Measurements from ENCODE around the gene UROC1. TPM values are rescaled to one million over a fixed set of nuclear protein-coding genes. Genes with fewer than 3 reads are reported as not detected.

The UROC1 gene
- total and polyA plus RNA-seq, 2 donors (not counting 1 experiment from before 2014, with no cell fraction given) = not detected

DNA sequence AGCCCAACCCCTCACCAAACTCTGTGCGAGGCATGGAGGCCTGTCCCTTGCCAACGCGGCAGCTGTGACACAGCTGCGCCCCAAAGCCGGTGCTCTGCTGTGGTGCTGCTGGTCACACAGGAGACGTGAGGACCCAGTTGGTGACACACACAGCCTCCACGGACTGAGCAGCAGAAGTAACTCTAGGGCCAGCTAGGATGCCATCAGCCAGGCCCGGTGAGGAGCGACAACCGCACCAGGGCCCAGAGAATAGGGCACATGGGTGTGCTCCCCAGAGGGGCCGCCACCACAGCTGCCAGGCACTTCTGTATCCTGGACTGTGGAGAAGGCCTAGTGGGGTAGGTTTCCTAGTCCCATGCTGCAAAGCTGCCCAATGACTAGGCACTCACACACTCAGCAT, 52.6 kb downstream of the UROC1 start:
- ATAC-seq (ENCODE audit: low read depth) = no peak
- no peaks in the 10 kb centered on the region for H3K9me3 Mint-ChIP-seq (ENCODE audit: insufficient read depth)
- ChIA-PET POLR2A (no interaction called here), CTCF (no interaction called here)
- intact Hi-C loops (cut with micrococcal nuclease) = no loop called here
- no peak overlapping the region for H3K27ac Mint-ChIP-seq
- no peaks in the 10 kb centered on the region for H3K27me3 ChIP-seq (replicated peaks in 1 of 4; ENCODE audit: control extremely low read depth in 1 of 4, control insufficient read depth in 3 of 4, insufficient read depth in 4 of 4, low read length in 3 of 4)
- 98% methylated on average over 10 of the region's 11 CpGs for WGBS (ENCODE audit: insufficient coverage)
- no peaks in the 10 kb centered on the region for H3K9me3 ChIP-seq (ENCODE audit: control extremely low read depth in 1 of 3, control insufficient read depth in 2 of 3, insufficient read depth in 1 of 3, low read length in 2 of 3)
- peaks cover 92% of the 10 kb centered on the region for H4K20me1 ChIP-seq (ENCODE audit: control insufficient read depth, insufficient read depth, low read length, poor library complexity, severe bottlenecking)
- no peak overlapping the region for H3K9ac ChIP-seq (ENCODE audit: low read length)
- H3K4me1 Mint-ChIP-seq = peaks cover 6% of the 10 kb centered on the region
- TF ChIP-seq, protein P1, sequence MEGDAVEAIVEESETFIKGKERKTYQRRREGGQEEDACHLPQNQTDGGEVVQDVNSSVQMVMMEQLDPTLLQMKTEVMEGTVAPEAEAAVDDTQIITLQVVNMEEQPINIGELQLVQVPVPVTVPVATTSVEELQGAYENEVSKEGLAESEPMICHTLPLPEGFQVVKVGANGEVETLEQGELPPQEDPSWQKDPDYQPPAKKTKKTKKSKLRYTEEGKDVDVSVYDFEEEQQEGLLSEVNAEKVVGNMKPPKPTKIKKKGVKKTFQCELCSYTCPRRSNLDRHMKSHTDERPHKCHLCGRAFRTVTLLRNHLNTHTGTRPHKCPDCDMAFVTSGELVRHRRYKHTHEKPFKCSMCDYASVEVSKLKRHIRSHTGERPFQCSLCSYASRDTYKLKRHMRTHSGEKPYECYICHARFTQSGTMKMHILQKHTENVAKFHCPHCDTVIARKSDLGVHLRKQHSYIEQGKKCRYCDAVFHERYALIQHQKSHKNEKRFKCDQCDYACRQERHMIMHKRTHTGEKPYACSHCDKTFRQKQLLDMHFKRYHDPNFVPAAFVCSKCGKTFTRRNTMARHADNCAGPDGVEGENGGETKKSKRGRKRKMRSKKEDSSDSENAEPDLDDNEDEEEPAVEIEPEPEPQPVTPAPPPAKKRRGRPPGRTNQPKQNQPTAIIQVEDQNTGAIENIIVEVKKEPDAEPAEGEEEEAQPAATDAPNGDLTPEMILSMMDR (IDR thresholded peaks at IDR 0.05) = no peak
- no peak for TF ChIP-seq EZH2 (IDR thresholded peaks at IDR 0.05; ENCODE audit: borderline replicate concordance, insufficient read depth, low read depth, low read length, poor library complexity, severe bottlenecking)
- H3K79me2 ChIP-seq (ENCODE audit: control insufficient read depth, insufficient read depth, low read length) = peaks cover 54% of the 10 kb centered on the region
- DNase-seq = no peak
- H2AFZ ChIP-seq (ENCODE audit: insufficient read depth, low read depth, low read length, poor library complexity, severe bottlenecking) = no peak overlapping the region
- no peak overlapping the region for H3K4me3 ChIP-seq (ENCODE audit: control extremely low read depth in 1 of 5, extremely low read depth in 1 of 5, insufficient read depth in 1 of 5, low read depth in 2 of 5, low read length in 4 of 5)
- H3K4me3 Mint-ChIP-seq = no peak overlapping the region
- H3K27me3 Mint-ChIP-seq = no peaks in the 10 kb centered on the region
- peaks cover 29 to 93% of the 10 kb centered on the region in 2 experiments for H3K36me3 ChIP-seq (replicated peaks in 1 of 2; ENCODE audit: control extremely low read depth in 1 of 2, control insufficient read depth in 1 of 2, extremely low read depth in 1 of 2, insufficient read depth in 2 of 2, low read length in 1 of 2)
- no peak overlapping the region for H3K27ac ChIP-seq (ENCODE audit: low read length in 2 of 2)
- H3K4me2 ChIP-seq (replicated peaks; ENCODE audit: low read depth, low read length, poor library complexity, severe bottlenecking) = no peak overlapping the region
- no peaks in the 10 kb centered on the region for H3K4me1 ChIP-seq (ENCODE audit: control insufficient read depth in 2 of 2, insufficient read depth in 2 of 2, low read length in 2 of 2)

DNA sequence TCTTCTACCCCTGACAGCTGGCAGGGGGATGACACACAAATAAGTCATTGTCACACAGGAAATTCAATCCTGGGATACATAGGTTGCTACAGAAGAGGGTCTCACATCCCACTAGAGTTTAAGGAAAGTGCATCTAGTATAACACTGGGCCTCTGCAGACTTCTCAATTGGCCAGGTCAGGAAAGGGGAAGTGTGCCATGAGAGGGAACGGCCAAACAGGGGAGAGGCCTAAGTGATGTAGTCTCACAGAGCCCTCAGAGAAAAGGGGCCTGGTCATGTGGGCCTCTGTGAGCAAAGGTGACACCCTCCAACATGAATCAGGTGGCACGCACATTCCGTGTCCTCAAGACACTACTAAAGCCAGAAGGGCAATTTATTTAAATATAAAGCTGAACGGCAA, 53.1 kb downstream of the UROC1 start:
- H3K4me3 ChIP-seq (ENCODE audit: control extremely low read depth in 1 of 5, extremely low read depth in 1 of 5, insufficient read depth in 1 of 5, low read depth in 2 of 5, low read length in 4 of 5) = no peak overlapping the region
- POLR2A ChIA-PET = no interaction called here
- peaks cover 6% of the 10 kb centered on the region for H3K4me1 Mint-ChIP-seq
- ATAC-seq (ENCODE audit: low read depth) = no peak
- intact Hi-C loops (cut with micrococcal nuclease) = no loop called here
- H2AFZ ChIP-seq (ENCODE audit: insufficient read depth, low read depth, low read length, poor library complexity, severe bottlenecking) = no peak overlapping the region
- no peaks in the 10 kb centered on the region for H3K9me3 Mint-ChIP-seq (ENCODE audit: insufficient read depth)
- CTCF ChIA-PET = no interaction called here
- DNase-seq = no peak
- H3K4me2 ChIP-seq (replicated peaks; ENCODE audit: low read depth, low read length, poor library complexity, severe bottlenecking) = no peak overlapping the region
- H3K27me3 Mint-ChIP-seq = no peaks in the 10 kb centered on the region
- 75% methylated on average over 4 of the region's 4 CpGs for WGBS (ENCODE audit: insufficient coverage)
- peaks cover 92% of the 10 kb centered on the region for H4K20me1 ChIP-seq (ENCODE audit: control insufficient read depth, insufficient read depth, low read length, poor library complexity, severe bottlenecking)
- TF ChIP-seq EZH2 (IDR thresholded peaks at IDR 0.05; ENCODE audit: borderline replicate concordance, insufficient read depth, low read depth, low read length, poor library complexity, severe bottlenecking) = no peak
- TF ChIP-seq, protein P1 (IDR thresholded peaks at IDR 0.05) = no peak
- no peak overlapping the region for H3K27ac Mint-ChIP-seq
- H3K79me2 ChIP-seq (ENCODE audit: control insufficient read depth, insufficient read depth, low read length) = peaks cover 54% of the 10 kb centered on the region
- no peaks in the 10 kb centered on the region for H3K9me3 ChIP-seq (ENCODE audit: control extremely low read depth in 1 of 3, control insufficient read depth in 2 of 3, insufficient read depth in 1 of 3, low read length in 2 of 3)
- no peak overlapping the region for H3K27ac ChIP-seq (ENCODE audit: low read length in 2 of 2)
- H3K4me1 ChIP-seq (ENCODE audit: control insufficient read depth in 2 of 2, insufficient read depth in 2 of 2, low read length in 2 of 2) = no peaks in the 10 kb centered on the region
- H3K27me3 ChIP-seq (replicated peaks in 1 of 4; ENCODE audit: control extremely low read depth in 1 of 4, control insufficient read depth in 3 of 4, insufficient read depth in 4 of 4, low read length in 3 of 4) = no peaks in the 10 kb centered on the region
- H3K4me3 Mint-ChIP-seq = no peak overlapping the region
- H3K9ac ChIP-seq (ENCODE audit: low read length) = no peak overlapping the region
- H3K36me3 ChIP-seq (replicated peaks in 1 of 2; ENCODE audit: control extremely low read depth in 1 of 2, control insufficient read depth in 1 of 2, extremely low read depth in 1 of 2, insufficient read depth in 2 of 2, low read length in 1 of 2) = peaks cover 29 to 93% of the 10 kb centered on the region in 2 experiments
